GM18907 (cell line): ENCODE measurements around the gene PXYLP1.

Experiments used
- ATAC-seq: cut with Tn5 transposase; IDR thresholded peaks from one replicate; pipeline ENCODE4 v1.9.1; 2021; ENCODE audit warnings: mild to moderate bottlenecking, moderate library complexity; ENCODE audit not compliant: unreplicated experiment

Gene PXYLP1

DNA sequence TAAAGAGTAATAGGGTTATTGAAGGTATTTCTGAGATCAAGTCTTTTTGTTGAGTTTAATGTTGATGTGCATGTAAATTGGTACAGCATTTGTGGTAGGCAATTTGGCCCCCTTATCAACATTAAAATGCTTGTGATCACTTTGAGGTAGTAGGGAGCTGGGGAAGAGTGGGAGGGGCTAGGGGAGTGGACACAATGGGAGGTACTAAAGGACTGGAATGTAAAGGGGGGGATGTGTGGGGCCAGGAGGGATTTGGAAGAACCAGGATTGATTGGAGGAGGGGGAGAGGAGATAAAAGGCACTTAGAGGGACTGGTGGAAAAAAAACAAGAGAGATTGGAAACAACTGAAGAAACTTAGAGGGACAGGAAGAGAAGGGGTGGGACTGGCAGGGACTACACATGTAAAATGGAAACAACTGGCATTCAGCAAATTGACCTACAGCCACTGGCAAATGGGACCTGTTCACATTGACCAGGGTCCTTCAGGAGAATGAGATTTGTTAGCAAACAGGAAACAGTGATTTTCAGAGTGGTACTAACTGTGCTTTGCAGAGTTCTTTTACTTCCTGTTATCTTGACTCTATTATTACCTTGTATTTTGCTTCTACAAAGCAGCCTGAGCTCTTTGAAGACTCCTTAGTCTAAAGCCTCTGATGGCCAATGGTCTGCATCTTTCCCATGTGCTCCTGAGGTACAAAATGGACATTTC lies 88.9 kb downstream of the PXYLP1 start:
- ATAC-seq, result no peak

DNA sequence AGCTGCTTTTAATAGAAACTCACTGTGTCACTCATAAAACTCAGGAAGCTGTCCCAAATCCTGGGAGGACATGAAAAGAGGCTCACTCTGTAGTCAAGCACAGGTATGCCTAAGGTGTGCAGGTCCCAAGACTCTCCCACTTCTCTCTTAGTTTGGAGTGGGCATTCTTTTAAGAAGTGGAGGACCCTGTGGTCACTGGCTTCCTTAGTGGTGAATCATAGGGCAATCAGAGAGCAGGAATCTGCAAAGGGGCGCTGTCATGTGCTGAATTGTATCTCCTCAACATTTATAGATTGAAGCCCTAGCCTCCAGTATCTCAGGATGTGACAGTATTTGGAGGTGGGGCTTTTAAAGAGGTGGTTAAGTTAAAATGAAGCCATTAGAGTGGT lies 89.5 kb downstream of the PXYLP1 start:
- ATAC-seq, result no peak

DNA sequence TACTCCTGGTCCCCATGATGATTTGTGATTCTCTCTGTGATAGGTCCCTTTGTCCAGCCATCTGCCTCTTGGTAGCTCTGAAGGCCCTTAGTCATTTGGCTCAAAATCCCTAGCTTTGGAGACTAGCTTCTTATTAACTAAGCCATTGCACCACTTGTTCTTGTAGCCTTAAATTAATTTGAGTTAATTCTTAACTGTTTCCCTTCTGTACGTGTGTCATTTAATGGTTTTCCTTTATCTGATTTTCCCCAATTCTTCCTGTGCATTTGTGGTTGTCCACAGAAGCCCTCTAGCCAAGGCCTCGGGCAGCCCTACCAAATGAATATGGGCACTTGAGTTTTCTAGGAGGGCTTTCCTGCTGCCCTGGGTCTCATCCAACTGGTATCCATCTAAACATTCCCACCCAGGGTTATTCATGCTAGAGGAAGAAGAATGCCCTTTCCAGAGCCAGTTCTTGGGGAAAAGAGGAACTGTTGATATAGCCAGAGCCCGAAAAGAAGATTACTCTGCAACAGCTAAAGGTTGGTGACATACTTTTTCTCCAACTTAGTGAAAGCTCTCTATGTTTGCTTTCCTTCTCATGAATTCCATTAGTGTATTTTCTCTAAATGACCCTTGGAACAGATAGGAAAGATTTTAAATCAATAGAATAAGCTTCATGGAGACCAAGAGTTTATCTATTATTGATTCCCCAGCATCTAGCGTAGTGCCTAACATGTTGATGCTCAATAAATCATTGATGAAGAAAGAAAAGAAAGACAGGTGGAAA lies 92.5 kb downstream of the PXYLP1 start:
- ATAC-seq, result no peak

DNA sequence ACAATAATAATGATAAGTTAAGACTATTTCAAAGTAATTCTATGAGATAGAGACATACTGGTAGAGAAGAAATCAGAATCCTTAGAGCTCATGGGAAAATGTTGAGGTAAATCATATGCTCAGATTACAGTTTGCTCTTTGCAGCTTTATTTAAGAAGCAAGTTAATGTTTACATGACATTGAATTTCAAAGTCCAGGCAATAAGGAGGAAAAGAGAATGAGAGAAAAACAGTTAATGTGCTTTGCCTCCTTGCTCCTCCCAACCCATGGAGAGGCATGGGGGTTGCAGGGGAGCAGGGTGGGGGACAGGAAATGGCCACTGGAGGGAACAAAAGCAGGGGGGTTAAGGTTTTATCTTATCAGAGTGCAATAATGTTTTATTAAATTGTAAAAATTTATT lies 94.5 kb downstream of the PXYLP1 start:
- ATAC-seq, result no peak

DNA sequence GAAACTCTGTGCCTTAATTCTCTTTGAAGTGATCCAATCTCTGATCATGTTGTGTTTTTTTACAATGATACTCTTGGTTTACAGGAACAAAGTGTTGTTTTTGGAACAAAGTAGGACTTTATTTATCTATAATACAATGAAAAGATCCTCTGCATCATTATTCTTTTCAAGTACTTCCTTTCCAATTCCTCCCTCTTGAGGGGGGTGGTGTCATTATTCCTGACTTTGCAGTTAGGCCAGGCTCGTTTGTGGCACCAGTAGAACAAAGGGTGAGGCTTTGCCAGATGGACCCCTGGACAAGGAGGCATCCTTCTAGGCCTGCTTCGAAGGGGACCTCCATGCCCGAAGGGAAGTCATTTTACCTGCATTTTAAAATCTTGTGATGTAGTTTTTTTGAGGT lies 95.0 kb downstream of the PXYLP1 start:
- no peak for ATAC-seq

DNA sequence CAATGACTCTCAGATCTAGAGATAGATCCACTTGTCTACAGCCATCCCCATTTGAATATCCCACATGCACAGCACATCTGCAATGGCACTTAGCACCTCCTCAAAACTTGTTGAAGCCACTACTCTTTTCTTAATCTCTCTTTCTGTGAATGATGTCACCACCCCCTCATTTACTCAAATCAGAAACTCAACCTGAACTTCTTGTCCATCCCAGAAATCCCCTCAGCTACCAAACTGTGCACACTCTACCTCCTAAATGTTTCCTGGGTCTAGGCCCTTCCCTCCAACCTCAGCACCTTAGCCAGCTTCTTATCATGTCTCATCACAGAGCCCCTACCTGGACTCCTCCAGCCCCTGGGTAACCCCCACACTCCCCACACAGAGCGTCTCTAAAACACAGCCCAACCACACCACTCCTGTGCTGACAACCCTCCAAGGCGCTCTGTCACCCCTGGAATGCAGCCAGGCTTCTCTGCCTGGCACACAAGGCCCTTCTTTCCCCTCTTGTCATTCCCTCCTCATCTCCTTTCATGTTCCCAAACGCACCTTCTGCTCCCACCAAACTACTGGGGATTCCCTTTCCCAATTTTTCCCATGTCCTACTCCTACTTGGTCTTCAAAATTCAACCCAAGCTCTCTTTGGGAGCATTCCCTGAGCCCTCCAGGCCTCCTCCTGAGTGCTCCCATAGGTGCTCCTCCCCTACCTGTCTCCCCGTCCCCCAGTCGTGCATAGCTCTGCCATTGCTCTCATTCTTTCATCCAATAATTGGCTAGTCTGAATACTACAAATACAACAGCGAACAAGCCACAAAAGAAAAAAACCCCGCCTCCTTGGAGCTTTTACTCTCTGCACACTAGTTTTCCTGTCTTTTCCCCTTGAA lies 96.9 kb downstream of the PXYLP1 start:
- ATAC-seq, result peak; percentile 43

DNA sequence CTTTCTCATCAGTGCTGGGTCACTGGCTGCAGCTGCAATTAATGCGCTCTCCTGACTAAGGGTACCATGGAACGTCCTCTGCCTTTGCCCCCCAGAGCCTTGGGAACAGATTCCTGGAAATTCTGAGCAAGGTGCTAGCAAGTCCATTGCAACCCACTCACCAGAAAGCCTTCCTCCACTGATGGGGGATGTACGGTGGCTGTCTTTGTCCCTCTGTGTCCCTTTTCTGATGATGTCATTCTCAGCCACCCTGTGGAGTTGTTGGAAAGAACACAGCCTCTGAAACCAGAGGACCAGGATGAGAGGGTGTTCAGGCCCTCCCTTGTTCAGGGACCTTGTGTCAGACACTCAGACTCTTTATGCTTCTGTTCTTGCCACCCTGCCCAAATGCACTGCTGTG lies 98.6 kb downstream of the PXYLP1 start:
- no peak for ATAC-seq

DNA sequence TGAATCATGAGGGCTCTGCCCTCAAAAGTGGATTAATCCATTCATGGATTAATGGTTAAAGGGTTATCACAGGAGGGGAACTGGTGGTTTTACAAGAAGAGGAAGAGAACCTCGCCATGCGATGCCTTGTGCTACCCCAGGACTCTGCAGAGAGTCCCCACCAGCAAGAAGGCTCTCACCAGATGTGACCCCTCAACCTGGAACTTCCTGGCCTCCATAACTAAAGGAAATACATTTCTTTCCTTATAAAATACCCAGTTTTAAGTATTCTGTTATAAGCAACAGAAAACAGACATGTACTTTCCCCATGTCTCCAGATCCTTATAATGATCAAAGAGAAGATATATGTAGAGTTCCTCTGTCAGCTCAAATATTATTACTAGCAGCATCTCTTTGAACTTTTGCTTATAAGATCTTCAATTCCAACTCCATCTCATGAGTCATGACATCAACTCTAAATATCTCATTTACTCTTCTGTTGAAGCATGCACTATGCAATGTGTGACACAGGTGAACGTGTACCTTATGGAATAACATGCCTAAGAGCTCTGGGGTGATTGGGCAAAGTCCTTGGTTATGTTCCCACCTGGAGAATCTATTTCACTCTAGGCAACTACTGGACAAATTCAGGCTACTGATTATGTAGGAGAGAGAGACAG lies 99.2 kb downstream of the PXYLP1 start:
- no peak for ATAC-seq

DNA sequence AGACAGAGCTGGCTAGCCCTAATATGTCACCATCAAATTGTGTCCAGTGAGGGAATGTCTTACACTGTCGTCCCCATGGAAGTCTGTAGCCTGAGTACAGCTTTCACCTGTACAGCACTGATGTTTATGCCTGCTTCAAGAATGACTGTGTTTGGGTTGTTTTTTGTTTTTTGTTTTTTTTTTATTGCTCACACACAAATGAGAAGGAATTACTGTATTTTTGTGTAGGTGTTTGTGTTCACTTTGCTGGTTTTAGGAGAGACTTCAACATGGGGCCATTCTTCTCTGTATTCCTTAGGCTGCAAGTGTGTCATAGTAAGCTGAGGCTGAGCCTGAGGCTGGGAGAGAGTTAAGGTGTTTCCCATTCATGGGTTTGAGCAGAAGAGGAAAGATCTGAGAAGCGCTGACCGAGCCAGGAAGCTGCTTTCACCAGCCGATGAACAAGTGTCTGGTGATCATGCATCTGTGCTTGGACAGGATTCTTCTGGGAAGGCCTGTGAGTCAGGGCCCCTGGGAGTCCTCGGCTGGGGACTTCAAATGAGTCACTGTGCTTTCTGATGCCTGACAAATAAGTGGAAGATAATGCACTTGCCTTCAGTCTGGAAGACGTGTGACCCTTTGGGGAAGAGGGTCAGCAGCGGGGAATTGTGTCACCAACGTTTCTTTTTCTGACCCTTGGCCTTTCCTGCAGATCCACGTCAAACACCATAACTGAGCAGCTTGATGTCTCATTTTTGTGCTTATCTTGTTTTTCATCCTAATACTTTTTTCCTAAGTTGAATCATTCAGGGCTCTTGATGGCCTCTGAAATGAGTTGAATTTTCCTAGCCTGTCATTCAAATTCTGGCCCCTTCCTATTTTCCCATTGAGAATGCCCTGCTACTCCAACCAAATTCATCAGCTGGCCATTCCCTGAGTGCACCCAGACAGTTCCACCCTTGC lies 100.0 kb downstream of the PXYLP1 start:
- peak; percentile 52 for ATAC-seq

DNA sequence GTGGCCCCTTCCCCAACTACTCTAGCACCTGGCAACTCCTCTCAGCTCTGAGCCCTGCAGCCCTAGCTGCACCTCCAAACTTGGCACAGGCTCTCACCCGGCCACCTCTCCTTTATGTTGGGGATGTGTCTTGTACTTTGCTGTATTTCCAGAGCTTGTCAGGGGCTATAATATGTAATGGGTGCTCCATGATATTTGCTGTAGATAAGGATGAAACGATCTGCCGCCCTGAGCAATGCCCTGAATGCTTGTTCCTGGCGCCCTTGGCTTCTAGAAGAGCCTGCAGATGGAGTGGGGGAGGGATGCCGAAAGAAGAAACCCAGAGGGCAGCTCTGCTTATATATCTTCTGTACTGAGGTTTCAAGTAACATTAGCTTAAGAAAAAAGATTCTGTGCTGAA lies 100.8 kb downstream of the PXYLP1 start:
- no peak for ATAC-seq

DNA sequence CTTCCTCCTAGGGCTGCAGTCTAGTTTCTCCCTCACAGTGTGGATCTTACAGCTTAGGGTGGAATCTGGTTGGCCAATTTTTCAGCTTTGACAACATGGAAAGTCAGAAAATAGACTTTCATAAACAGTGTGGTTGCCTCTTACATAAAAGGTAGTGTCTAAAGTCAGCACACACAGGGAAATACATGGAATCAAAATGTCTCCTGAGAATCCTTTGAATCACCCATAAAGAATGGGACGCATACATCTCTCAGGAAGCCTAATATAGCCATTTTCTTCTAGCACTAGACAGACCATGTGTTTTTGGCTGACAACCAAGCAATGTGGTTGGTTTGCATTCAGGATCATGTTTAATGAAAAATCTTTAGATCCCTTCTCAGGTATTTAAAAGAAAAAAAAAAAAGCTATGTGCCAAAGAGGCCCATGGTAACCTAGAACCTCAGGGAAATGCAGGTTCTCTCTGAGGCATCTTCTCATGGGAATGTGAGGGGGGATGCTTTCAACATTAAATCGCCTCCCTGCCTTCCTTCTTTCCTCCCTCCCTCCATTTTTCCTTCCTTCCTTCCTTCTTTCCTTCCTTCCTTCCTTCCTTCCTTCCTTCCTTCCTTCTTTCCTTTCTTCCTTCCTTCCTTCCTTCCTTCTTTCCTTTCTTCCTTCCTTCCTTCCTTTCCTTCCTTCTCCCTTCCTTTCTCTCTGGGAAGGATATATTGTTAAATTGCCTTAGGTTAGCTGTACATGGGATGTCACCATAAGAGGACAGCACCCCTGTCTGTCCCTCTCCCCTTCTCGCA lies 102.4 kb downstream of the PXYLP1 start:
- ATAC-seq, result no peak

DNA sequence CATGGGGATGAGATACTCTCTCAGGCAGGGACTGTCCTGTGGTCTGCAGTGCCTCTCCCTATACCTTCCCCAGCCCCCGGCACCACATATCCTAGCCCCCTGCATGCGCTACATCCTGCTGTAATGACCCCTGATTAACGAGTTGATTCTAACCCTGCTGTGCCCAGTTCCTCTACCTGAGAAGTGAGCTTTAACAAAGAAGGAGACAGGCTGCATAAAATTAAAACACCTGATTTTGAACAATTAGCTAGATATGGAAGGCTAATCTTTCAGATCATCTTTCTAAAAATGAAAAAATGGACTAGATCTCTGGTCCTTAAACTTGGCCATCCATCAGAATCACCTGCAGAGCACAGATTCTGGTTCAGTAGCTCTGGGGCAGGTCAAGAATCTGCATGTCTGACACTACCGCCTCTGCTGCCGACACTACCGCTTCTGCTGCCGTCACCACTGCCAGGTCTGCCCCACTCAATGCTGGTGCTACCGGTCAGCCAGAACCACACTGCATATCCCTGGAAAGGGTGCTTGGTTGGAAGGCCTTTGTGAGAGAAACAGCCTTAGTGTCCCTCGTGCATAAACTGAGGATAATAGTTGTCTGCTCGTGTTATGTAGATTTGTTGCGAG lies 103.1 kb downstream of the PXYLP1 start:
- no peak for ATAC-seq

DNA sequence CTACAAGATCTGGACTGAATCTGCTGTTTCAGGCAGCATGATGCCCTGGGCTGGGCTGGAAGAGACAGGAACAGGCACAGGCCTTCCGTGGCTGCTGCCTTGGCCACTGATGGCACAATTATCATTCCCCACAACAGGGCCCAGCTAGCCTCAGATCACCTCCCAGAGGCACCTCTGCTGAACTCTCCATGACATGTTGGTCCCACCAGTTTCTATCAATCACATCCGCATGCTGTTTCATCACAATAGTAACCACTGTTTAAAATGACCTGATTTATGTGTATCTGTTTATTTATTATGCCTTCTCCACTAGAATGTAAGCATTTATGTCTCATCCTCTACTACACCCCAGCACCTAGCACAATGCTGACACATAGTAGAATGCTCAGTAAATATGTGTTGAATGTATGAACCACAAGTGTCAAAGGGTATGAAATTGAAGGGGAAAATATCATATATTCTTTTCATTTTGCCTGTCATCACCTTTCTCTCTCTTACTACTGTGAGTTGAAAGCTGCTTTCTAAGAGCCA lies 104.0 kb downstream of the PXYLP1 start:
- no peak for ATAC-seq

DNA sequence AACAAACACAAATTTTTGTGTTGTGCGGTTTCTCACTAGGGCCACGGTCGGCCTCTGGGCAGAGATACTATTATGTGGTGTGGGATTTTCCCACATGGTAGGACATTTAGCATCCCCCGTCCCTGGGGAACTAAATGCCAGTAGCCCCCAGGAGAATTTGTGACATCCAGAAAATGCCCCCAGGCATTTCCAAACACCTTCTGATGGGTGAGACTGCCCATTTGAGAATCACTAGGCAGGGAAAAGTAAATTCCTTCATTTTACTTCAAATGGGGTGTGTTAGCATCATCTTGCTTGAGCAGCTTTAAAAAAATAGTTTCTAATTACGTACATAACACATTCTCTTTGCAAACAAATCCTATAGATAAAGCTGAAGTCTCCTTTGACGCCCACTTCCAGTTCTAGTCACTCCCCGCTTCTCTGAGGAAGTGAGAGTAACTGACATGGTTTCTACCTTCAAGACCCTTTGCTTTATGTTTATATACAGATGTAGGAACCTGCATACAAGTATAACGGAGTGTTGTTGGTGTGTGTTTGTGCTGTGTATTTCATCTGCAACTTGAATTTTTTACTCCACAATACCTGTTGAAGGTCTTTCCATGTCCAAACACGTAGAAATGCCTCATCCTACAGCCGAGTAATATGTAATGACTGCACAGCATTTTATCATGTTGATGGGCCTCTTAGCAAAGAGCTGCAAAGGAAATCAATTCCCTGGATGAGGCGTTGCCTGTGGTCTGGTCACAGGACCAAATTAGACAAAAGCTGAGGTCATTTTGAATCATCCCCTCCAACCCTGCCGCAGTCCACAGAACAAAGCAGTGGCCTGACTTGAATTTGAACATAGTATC lies 105.3 kb downstream of the PXYLP1 start:
- peak; percentile 92 for ATAC-seq

DNA sequence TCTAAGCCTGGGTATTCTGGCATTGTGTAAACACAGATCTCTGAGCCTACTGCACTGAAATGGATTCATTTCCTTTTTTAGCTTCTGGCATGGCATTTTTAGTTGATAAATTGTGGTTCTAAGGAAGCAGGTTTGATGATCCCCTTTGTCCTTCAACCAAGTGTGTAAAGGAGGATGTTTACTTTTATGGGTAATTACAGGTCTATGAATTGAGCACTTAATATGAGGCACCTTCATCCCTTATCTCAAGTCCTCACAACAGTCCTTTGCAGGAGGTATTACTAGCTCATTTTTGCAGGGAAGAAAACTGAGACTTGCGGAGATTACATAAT lies 105.9 kb downstream of the PXYLP1 start:
- no peak for ATAC-seq

DNA sequence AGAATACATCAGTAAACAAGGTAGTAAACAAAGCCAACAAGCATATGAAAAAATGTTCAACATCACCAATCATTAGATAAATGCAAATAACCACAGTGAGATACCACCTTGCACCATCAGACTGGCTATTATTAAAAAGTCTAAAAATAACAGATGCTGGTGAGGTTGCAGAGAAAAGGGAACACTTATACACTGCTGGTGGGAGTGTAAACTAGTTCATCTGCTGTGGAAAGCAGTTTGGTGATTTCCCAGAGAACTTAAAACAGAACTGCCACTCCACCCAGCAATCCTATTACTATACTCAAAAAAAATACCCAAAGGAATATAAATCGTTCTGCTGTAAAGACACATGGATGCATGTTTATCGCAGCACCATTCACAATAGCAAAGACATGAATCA lies 106.4 kb downstream of the PXYLP1 start:
- no peak for ATAC-seq

DNA sequence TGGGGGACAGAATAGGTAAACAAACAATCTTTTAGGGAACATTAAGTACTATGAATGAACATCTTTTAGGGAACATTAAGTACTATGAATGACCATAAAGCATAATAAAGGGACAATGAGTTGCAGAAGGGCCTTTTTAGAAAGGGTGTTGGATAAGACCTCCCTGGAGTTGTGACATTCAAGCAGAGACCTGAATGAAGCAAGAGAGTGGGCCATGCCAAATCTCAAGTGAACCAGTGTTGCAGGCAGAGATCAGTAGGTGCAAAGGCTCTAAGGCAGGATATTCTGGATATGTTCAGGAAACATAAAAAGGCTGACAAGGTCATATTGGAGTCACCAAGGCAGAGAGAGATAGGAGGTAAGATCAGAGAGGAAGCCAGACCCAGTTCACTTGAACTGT lies 107.3 kb downstream of the PXYLP1 start:
- ATAC-seq, result no peak

DNA sequence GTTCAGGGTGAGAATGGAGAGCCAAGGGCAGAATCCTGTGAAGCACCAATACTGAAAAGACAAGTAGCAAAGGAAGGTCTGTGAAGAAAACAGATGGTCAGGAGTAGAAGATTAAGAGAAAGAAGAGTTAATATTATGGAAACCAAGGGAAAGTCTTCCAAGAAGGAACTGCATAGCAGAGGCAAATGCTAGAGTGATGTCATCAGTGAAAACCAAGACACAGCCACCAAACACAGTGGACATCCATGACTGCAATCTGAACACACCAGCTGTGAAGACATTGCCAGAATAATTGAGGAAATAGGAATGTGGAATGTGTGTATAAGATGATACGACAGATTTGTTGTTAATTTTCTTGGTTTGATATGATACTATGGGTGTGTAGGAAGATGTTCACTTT lies 109.9 kb downstream of the PXYLP1 start:
- no peak for ATAC-seq
